Psoas muscle (tissue), 8 donors: ENCODE data around the gene TRIM29. TPM values are rescaled to one million over a fixed set of nuclear protein-coding genes. Genes with fewer than 3 reads are reported as not detected.

Experiments
- ATAC-seq, 4 donors: fragments of 200-7000 bp; cut with Tn5 transposase; one replicate each; pipeline ENCODE4 v1.9.1; 2020; ENCODE audit warnings: moderate library complexity in 3 of 4, mild to moderate bottlenecking in 2 of 4
- DNase-seq, 2 donors: peaks; one replicate each; pipeline ENCODE4 v3.0.0-alpha.2; 2020
- H3K27ac ChIP-seq: fragments of 200-600 bp; one replicate; pipeline ENCODE4 v1.8.0; 2022
- H3K27me3 ChIP-seq, 3 donors: fragments of 200-600 bp in 1 of 3; one replicate each; pipeline versions ENCODE4 v1.6.1 to v1.8.0; 2013 to 2022; ENCODE audit warnings: low read length in 2 of 3, mild to moderate bottlenecking in 2 of 3, moderate library complexity in 1 of 3; ENCODE audit not compliant: insufficient read depth in 3 of 3
- H3K36me3 ChIP-seq, 2 donors: fragments of 200-600 bp in 1 of 2; one replicate each; pipeline versions ENCODE4 v1.6.1 to v1.8.0; 2013 to 2022; ENCODE audit warnings: low read depth in 1 of 2, mild to moderate bottlenecking in 1 of 2, moderate library complexity in 1 of 2; ENCODE audit not compliant: insufficient read depth in 1 of 2
- H3K4me1 ChIP-seq: fragments of 200-600 bp; one replicate; pipeline ENCODE4 v1.8.0; 2022
- H3K4me3 ChIP-seq: fragments of 200-600 bp; one replicate; pipeline ENCODE4 v1.8.0; 2022; ENCODE audit warnings: mild to moderate bottlenecking
- H3K9me3 ChIP-seq: fragments of 200-600 bp; one replicate; pipeline ENCODE4 v1.8.0; 2022
- WGBS, 3 donors: extraction: QIAGEN DNeasy Blood & Tissue Kit; methylation state at CpG; one replicate each; pipeline versions ENCODE4 v1.1.6 to v1.1.7; 2013; 5-methylcytosine and 5-hydroxymethylcytosine counted together
- intact Hi-C, 2 donors: fragments of 100-400 bp; cut with DNase I; formaldehyde crosslinking; loops; one replicate each; pipeline versions ENCODE4 v1.11.0 to v1.14.2; 2022
- polyA plus RNA-seq, 3 donors: library from polyadenylated mRNA; stranded (reverse); fragments of 200-250 nt; gene quantifications; one replicate each; pipeline ENCODE4 v1.2.3, GENCODE V29; 2013
- total RNA-seq, 4 donors: library from RNA; stranded (reverse); fragmentation: NEBNext Ultra II Directional in 2 of 4; extraction: Animal tissue kit (Norgen Biotek cat#: 25700) in 2 of 4; gene quantifications; one replicate each; pipeline versions ENCODE4 v1.2.1 to v1.2.4, GENCODE V29; 2021 to 2023
- TF ChIP-seq, protein P1 (sequence below): fragments of 200-600 bp; IDR thresholded peaks from one replicate; pipeline ENCODE4 v1.8.0; 2022; ENCODE audit warnings: antibody characterized with exemption
- donor health status: healthy with polysubstance abuse.
- donor health status: DM: no; HTN: no; CAD: no; lungs with moderate emphysema.
- donor health status: Bipolar disorder and iron deficiency.
- donor health status: healthy.
- donor health status: DM: yes; HTN: yes; CAD: no.
- donor health status: DM: no; HTN: no; CAD: no.
- donor health status: DM: no; HTN: no; CAD: no.
- donor health status: DM: yes; HTN: yes; CAD: no.

TRIM29 gene
- total and polyA plus RNA-seq, 7 donors, result 0.09 to 0.91 (median 0.37) TPM; not detected in 2

GRCh38 chr11:120112174-120112796 is 25.6 kb downstream of the TRIM29 start:
- intact Hi-C loops, result no loop called here

DNA sequence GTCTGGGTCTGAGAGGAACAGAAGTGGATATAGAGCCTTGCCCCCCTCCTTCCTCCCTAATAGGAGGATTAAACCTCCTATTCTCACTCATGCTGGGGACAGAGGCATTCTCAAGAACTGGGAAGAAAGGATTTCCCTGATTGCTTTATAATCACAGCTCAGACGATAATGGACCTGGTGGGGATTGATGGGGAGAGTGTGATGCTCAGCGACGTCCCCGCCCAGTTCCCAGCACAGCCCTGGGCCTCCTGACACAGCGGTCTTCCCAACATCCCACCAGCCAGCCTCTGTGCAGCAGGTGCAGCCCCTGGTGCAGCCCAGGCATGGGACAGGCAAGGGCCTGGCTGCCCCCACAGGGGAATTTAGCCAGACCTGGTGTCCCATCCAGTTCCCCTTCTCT is 28.4 kb downstream of the TRIM29 start:
- DNase-seq, result no peak
- H3K27me3 ChIP-seq, result peaks cover 0 to 5% (median 2%) of the 10 kb centered on the region in 3 donors
- no peak overlapping the region for H3K27ac ChIP-seq
- H3K9me3 ChIP-seq, result no peaks in the 10 kb centered on the region
- no peaks in the 10 kb centered on the region for H3K36me3 ChIP-seq
- TF ChIP-seq, protein P1, sequence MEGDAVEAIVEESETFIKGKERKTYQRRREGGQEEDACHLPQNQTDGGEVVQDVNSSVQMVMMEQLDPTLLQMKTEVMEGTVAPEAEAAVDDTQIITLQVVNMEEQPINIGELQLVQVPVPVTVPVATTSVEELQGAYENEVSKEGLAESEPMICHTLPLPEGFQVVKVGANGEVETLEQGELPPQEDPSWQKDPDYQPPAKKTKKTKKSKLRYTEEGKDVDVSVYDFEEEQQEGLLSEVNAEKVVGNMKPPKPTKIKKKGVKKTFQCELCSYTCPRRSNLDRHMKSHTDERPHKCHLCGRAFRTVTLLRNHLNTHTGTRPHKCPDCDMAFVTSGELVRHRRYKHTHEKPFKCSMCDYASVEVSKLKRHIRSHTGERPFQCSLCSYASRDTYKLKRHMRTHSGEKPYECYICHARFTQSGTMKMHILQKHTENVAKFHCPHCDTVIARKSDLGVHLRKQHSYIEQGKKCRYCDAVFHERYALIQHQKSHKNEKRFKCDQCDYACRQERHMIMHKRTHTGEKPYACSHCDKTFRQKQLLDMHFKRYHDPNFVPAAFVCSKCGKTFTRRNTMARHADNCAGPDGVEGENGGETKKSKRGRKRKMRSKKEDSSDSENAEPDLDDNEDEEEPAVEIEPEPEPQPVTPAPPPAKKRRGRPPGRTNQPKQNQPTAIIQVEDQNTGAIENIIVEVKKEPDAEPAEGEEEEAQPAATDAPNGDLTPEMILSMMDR, result no peak
- H3K4me3 ChIP-seq, result no peak overlapping the region
- ATAC-seq, result no peak
- no peaks in the 10 kb centered on the region for H3K4me1 ChIP-seq
- WGBS, 3 donors, result 82 to 92% (median 85%) methylated on average over 5 of the region's 5 CpGs
- intact Hi-C loops, result loop anchor here (2.0 to 5.0 kb wide), 5 partner anchors 97 to 629 kb away; partner anchors contain the start of gene NECTIN1 (in 1 of the 2)

More at GRCh38 chr11:120112174-120112796, 25.6 kb downstream of the TRIM29 start:
- 66 to 81% (median 77%) methylated on average over 15 of the region's 15 CpGs for WGBS, 3 donors
- no peak for ATAC-seq
- Histone ChIP-seq H3K4me3 (no peak overlapping the region), H3K27ac (no peak overlapping the region), H3K27me3 (peaks cover 0 to 5% (median 0%) of the 10 kb centered on the region in 3 donors), H3K9me3 (no peaks in the 10 kb centered on the region), H3K4me1 (no peaks in the 10 kb centered on the region), H3K36me3 (no peaks in the 10 kb centered on the region)
- TF ChIP-seq, protein P1, result no peak
- DNase-seq, result no peak

- intact Hi-C loops, result loop anchor here (1.0 to 5.0 kb wide), 6 partner anchors 96 to 628 kb away; partner anchors contain the start of gene NECTIN1 (in 1 of the 2)
Observed at GRCh38 chr11:120108785-120109168, 29.1 kb downstream of the TRIM29 start.

DNA sequence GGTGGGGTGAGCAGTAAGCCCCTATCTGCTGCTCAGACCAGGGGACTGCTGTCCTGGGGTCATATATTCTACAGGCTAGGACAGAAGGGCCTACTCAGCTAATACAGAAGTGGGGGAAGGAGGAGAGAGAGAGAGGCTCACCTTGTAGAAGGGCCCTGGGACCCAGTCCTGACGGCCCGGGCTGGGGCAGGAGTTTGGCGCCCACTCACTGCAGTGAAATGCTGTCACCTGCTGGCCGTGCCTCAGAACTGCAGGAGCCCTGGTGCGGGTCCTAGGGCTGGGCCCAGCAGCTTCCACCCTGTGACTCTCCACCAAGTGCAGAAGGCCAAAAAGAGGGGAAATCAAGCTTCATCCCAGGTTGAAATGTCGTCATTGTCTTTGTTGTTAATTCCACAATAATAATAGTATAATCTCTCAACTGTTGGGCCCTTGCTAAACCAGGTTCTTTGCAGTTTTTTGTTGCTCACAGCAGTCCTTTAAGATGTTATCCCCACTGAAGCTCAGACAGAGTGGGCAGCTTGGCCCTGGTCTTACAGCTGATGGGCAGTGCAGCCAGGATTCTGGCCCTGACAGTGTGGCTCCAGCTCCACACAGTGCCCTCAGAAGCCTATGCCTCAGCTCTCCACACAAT is 29.6 kb downstream of the TRIM29 start:
- peak; percentile 65 to 80 for DNase-seq
- ATAC-seq, result peak; percentile 86 to 92 (median 88)
- no peaks in the 10 kb centered on the region for H3K36me3 ChIP-seq
- H3K27me3 ChIP-seq, result peaks cover 0 to 5% (median 2%) of the 10 kb centered on the region in 3 donors
- no peaks in the 10 kb centered on the region for H3K9me3 ChIP-seq
- no peaks in the 10 kb centered on the region for H3K4me1 ChIP-seq
- no peak overlapping the region for H3K27ac ChIP-seq
- no peak overlapping the region for H3K4me3 ChIP-seq
- WGBS, 3 donors, result 2 to 3% (median 2%) methylated on average over 6 of the region's 6 CpGs
- TF ChIP-seq, protein P1, result peak; percentile 99
- intact Hi-C loops, result loop anchor here (1.0 to 5.0 kb wide), 6 partner anchors 96 to 627 kb away; partner anchors contain the start of gene NECTIN1 (in 1 of the 2)

More at GRCh38 chr11:120108785-120109168, 29.1 kb downstream of the TRIM29 start:
- Histone ChIP-seq H3K36me3 (no peaks in the 10 kb centered on the region), H3K4me1 (no peaks in the 10 kb centered on the region), H3K9me3 (no peaks in the 10 kb centered on the region), H3K27ac (no peak overlapping the region), H3K27me3 (peaks cover 0 to 5% (median 2%) of the 10 kb centered on the region in 3 donors), H3K4me3 (no peak overlapping the region)
- ATAC-seq, result no peak
- TF ChIP-seq, protein P1, result no peak
- no peak for DNase-seq
- WGBS, 3 donors, result 63 to 72% (median 65%) methylated on average over 6 of the region's 6 CpGs
